HuH-7.5 (cell line): ENCODE results near the gene KCNIP3.
"Not testable (repeated sequence)": the region's sequence is repeated elsewhere in the genome, so short reads cannot be mapped to it uniquely, and the experiment has no call there.

Experiments
- DNase-seq: peaks from one replicate; pipeline ENCODE4 v3.0.0; 2011; ENCODE audit warnings: low spot score

The KCNIP3 gene

DNA sequence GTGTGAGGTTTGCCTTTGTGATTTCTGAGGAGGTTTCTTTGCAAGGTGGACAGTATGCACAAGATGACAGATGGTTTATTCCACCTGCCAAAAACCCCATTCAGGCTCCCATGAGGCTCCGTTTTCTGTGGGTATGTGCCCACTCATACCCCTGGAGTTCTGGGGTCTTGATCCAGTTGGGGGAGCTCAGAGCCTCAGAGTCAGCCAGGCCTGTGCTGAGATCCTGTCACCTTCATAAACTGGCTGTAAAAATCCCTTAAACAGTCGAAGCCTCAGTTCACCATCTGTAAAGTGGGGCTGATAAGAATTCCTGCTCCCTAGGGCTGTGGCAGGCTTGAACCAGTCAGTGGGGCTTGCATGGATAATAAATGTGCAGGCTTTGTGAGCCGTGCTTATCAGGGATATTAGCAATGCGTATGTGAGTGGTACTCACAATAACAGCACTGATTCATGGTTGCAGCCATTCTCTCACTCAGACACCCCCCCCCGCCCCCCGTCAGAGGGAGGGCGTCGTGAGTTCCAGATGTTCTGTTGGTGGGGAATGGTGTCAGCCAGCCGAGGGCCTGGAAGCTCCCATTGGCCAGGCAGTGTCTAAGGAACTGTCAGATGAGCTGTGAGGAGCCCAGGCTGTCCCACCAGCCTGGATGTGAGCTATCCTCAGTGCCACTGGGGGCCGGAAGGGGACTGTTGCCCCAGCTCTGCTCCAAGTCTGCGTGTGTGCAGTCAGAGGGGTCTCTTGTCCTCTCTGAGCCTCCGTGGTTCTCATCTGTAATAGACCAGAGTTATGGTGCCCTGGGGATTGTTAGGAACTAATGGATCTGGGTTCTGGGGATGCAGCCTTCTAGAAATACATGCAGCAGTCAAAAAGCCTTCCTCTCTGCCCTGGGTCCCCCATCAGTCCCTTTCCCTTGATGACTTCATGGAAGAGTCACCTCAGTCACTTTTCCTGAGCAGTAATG is 51.7 kb downstream of the KCNIP3 start:
- DNase-seq, result no peak

- no peak for DNase-seq
Measured at GRCh38 chr2:95349568-95350322, 52.6 kb downstream of the KCNIP3 start.

DNA sequence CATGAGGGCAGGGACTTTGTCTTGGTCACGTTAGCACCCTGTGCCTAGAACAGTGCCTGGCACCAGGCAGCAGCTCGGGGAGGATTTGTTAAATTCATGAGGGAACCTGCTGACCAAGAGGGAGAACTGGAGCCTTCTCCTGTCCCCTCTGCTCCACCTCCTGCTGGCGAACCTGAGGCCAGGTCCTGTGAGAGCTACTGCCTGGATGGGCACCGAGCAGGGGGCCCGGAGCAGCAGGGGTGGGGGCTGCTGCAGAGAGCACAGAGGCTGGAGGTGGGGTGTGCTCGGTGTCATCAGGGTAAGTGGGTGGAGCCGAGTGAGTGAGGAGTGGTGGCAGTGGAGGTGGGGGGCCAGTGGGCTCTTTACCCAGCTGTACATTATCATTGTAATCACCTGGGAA is 53.2 kb downstream of the KCNIP3 start:
- DNase-seq, result no peak

GRCh38 chr2:95350774-95351597 is 53.8 kb downstream of the KCNIP3 start:
- no peak for DNase-seq

DNA sequence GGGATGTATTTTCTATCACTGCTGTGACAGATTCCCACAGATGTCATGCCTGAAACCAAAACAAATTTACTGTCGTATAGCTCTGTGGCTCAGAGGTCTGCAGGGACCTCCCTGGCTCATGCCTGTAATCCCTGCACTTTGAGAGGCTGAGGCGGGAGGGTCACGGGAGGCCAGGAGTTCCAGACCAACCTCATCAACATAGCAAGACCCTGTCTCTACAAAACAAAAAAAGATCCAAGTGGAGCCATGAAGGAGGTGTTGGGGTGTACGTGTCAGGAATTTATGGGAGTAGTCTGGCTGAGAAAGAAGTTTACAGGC is 54.4 kb downstream of the KCNIP3 start:
- no peak for DNase-seq

DNA sequence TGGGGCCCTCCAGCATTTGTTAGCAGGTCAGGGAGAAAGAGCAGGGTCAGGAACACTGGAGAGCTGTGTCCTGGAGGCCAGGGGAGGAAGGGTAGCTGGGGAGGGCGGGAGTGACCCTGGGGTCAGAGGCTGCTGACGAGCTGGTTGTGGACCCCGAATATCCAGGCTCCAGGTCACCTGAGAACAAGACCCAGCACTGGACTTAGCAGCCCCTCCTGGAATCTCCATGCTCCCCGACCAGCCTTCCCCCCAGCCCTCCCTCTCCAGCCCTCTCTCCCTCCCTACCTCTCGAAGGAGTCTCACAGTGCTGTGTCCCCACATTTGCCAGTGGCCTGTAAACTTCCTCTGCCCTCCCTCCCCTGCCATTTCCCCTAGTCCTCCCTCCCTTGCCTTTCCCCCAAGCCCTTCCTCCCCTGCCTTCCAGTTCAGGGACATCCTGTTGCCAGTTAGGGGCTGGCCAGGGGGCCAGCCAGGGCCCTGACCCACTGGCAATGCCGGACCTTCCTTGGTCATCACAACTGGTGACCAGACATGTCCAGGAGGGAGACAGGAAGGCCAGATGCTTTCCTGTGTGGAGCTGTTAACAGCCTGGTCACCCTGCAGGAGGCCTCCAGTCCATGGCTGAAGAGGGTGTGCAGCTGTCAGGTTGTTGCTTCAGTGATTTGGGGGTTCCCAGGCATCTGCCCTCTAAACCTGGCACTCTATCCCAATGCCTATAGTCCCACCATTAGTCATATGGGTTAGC is 55.3 kb downstream of the KCNIP3 start:
- no peak for DNase-seq

- no peak for DNase-seq
Measured at GRCh38 chr2:95353055-95353575, 56.0 kb downstream of the KCNIP3 start.

- DNase-seq, result no peak
Measured at GRCh38 chr2:95353613-95354468, 56.7 kb downstream of the KCNIP3 start.

GRCh38 chr2:95354469-95354901 is 57.3 kb downstream of the KCNIP3 start:
- DNase-seq, result no peak

GRCh38 chr2:95354925-95355324 is 57.8 kb downstream of the KCNIP3 start:
- no peak for DNase-seq

DNA sequence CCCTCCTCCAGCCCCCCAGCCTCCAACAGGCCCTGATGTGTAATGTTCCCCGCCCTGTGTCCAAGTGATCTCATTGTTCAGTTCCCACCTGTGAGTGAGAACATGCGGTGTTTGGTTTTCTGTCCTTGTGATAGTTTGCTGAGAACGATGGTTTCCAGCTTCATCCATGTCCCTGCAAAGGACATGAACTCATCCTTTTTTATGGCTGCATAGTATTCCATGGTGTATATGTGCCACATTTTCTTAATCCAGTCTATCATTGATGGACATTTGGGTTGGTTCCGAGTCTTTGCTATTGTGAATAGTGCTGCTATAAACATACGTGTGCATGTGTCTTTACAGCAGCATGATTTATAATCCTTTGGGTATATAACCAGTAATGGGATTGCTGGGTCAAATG is 58.3 kb downstream of the KCNIP3 start:
- not testable (repeated sequence) for DNase-seq

DNA sequence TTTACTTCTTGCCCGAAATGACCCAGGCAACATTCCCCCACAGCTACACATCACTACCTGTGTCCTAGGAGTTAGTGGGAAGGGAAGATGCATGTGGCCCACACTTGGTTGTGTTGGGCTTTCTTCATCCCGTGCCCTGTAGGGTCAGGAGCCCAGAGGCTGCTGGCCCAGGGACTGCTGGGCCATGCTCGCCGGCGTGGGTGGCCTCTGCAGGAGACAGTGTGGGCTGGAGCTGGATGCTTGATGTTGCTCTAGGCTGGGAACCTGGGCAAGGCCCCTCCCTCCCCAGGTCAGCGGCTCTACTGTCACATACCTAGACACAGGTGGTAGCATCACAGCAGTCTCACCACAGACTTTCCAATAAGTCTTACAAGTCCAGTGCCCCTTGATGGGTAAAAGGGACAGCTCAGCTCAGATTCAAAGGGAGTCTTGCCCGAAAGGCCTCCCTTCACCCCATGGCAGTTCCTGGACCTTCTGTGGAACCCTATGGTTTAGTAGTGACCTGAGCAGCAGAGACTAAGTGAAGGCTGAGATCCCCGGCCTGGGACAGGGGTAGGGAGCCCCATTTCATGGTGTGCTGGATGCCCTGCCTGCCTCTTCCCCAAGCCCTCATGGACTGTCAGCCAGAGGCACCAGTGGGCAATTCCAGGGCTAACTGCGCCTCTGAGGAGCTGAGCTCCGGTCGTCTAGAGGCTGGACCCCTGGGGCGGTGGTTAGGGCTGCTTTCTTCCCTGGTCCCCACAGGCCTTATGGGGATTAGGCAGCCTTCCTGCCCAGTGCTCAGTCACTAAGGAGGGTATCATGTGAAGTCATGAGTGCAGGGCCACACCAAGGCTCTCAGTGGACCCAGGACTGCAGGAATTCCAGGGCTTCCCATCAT is 59.9 kb downstream of the KCNIP3 start:
- no peak for DNase-seq

DNA sequence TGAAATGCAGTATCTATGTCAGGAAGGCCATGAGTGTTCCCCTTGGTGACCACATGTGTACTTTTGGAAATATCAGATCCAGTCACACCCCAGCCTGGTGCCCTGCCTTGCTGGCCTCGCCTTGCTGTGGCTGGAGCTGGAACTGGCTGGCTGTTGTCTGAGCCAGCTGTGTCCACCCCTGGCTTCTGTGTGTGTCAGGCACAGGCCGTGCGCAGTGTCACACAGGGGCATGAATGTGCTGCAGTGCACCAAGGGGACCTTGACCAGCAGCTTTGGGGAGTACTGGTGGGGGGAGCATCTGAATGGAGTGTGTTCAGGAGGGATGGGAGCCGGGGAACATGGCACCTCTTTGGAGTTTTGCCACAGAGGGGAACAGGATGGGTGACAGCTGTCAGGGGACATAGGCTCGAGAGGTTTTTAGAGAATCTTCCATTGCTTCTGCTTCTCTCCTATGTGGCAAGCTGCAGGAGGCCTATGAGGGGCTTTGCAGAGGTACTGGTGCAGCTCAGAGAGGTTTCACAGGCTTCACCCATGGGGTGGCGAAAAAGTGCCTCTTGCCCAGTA is 60.7 kb downstream of the KCNIP3 start:
- DNase-seq, result no peak

DNA sequence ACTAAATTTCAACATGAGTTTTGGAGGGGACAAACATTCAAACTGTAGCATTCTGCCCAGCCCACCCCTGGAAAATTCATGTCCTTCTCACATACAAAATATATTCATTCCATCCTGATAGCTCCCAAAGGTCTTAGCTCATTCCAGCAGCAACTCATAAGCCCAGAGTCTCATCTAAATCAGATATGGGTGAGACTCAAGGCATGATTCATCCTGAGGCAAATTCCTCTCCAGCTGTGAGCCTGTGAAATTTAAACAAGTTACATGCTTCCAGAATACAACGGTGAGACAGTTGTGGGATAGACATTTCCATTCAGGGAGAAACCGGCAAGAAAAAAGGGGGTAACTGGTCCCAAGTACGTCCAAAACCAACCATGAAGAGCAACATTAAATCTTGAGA is 61.9 kb downstream of the KCNIP3 start:
- DNase-seq, result no peak

GRCh38 chr2:95359501-95359930 is 62.4 kb downstream of the KCNIP3 start:
- DNase-seq, result no peak

DNA sequence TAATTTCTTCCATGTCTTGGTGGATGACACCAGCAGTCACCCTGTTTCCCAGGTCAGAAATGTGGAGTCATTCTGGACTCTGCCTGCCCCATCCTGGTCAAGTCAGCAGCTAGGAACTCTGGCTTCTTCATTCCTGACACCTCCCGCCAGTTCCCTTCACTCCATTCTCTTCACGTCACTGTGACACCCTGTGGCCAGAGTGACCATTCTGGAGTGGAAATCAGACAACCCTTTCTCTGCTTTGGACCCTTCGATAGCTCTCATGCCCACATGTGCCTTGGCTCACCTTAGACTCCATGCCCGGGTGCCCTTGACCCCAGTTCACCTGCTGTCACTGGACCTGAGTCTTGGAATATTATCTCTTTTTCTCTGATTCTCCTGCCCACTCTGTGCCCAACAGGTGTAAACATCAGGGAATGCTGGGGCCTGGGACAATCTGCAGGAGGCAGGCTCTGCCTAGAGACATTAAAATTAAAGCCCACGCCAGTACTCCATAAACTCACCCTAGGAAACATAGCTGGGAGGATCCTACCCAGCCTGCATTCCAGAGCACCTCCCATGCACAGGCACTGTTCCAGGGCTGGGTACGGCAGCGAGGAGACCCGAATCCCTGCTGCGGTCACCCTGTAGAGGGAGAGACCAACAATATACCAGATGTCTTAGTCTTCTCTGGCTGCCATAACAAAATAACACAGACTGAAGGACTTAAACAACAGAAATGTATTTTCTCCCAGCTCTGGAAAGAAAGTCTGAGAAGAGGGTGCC is 64.3 kb downstream of the KCNIP3 start:
- no peak for DNase-seq

DNA sequence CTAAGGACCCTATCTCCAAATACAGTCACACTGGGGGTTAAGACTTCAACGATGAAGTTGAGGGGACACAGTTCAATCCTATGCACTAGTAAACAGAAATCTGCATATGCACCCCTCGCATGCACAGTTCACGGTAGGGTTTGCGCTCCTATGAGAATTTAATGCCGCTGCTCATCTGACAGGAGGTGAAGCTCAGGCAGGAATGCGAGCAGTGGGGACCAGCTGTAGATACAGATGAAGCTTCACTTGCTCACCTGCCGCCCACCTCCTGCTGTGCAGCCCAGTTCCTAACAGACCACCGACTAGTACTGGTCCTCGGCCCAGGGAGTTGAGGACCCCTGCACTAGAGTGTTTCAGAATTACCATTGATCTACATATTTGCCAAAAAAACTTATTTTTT is 65.3 kb downstream of the KCNIP3 start:
- no peak for DNase-seq

- DNase-seq, result no peak
Measured at GRCh38 chr2:95366514-95366913, 69.4 kb downstream of the KCNIP3 start.
